MM.1S (cell line): ENCODE measurements around the gene SMC4.

Experiments
- CTCF ChIP-seq: fragments of 300-600 bp; sonication (generic); IDR thresholded peaks from 2 replicates; pipeline ENCODE4 v1.5.1; 2016; ENCODE audit warnings: antibody characterized with exemption, low read length, mixed read lengths
- EZH2 ChIP-seq: fragments of 300-600 bp; sonication (generic); optimal IDR thresholded peaks from 2 replicates; pipeline ENCODE3; 2017; ENCODE audit warnings: low read depth, mild to moderate bottlenecking, antibody characterized with exemption, low read length, mixed read lengths
- EZH2phosphoT487 ChIP-seq: fragments of 300-600 bp; sonication (generic); IDR thresholded peaks from 2 replicates; pipeline ENCODE4 v1.6.1; 2018; ENCODE audit warnings: antibody characterized with exemption, low read length

DNA sequence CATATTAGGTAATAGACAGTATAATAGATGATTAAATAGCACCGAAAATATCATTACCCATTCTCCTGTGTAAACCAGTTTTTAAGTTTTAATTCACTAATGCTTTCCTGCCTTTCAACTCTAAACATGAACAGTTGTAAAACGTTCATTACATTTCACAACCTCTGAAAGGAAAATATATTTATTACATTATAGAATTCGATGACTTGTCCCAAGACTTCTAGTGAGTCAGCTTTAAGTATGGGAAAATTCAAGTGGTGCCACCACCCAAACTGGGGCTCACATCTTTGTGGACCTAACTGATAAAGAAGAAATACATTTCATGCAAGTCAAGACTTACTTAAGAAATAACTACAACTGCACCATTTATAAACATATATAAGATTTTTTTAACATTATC, 48.1 kb downstream of the SMC4 start:
- TF ChIP-seq CTCF (no peak), EZH2 (no peak), EZH2phosphoT487 (no peak)
